Stomach (tissue), 9 donors: ENCODE data around the gene TMEM161B. TPM values are rescaled to one million over a fixed set of nuclear protein-coding genes. Genes with fewer than 3 reads are reported as not detected.

ENCODE experiments used
- DNase-seq, 2 donors: peaks; one replicate each; pipeline versions ENCODE4 v3.0.0 to v3.0.0-alpha.2; 2013 to 2019
- H3K27ac ChIP-seq, 5 donors: fragments of 200-600 bp in 4 of 5; sonication (generic) in 4 of 5; one replicate each; pipeline ENCODE4 v1.5.1; 2013 to 2019; ENCODE audit warnings: mild to moderate bottlenecking in 1 of 5, moderate library complexity in 1 of 5
- H3K27me3 ChIP-seq, 3 donors: fragments of 200-600 bp; sonication (generic); one replicate each; pipeline ENCODE4 v1.5.1; 2017 to 2019; ENCODE audit warnings: mixed run types in 1 of 3
- H3K36me3 ChIP-seq, 4 donors: fragments of 200-600 bp; sonication (generic); 1 replicate in 3 of 4; 2 replicates in 1 of 4; pipeline ENCODE4 v1.5.1; 2016 to 2019
- H3K4me1 ChIP-seq, 4 donors: fragments of 200-600 bp; sonication (generic); one replicate each; pipeline ENCODE4 v1.5.1; 2016 to 2019
- H3K4me3 ChIP-seq, 4 donors: fragments of 200-600 bp; sonication (generic) in 3 of 4; one replicate each; pipeline ENCODE4 v1.5.1; 2016 to 2019; ENCODE audit warnings: mild to moderate bottlenecking in 1 of 4
- H3K9me3 ChIP-seq, 4 donors: fragments of 200-600 bp; sonication (generic); one replicate each; pipeline ENCODE4 v1.5.1; 2016 to 2019
- CTCF ChIP-seq, 7 experiments: fragments of 450-650 bp in 4 of 7; fragments of 200-600 bp in 3 of 7; sonication (generic) in 3 of 7; IDR thresholded peaks; one replicate each; pipeline ENCODE4 v1.5.1; 2016 to 2019; ENCODE audit warnings: antibody characterized with exemption in 7 of 7, control low read depth in 2 of 7, mild to moderate bottlenecking in 1 of 7
- EP300 ChIP-seq: sonication (generic); formaldehyde crosslinking; IDR thresholded peaks from one replicate; pipeline ENCODE4 v1.6.1; 2017; ENCODE audit warnings: antibody characterized with exemption
- POLR2A ChIP-seq, 4 donors: fragments of 450-650 bp; IDR thresholded peaks; one replicate each; pipeline ENCODE4 v1.6.1; 2016; ENCODE audit warnings: antibody characterized with exemption in 4 of 4, control low read depth in 2 of 4, mild to moderate bottlenecking in 1 of 4, moderate library complexity in 1 of 4
- POLR2AphosphoS5 ChIP-seq, 3 donors: sonication (generic); formaldehyde crosslinking; IDR thresholded peaks; one replicate each; pipeline ENCODE4 v1.6.1; 2016; ENCODE audit warnings: antibody characterized with exemption in 3 of 3
- WGBS, 5 donors: extraction: QIAGEN DNeasy Blood & Tissue Kit in 3 of 5; methylation state at CpG; one replicate each; pipeline versions ENCODE4 v1.1.5 to v1.1.7; 2013 to 2018; 5-methylcytosine and 5-hydroxymethylcytosine counted together
- intact Hi-C: fragments of 100-400 bp; cut with DNase I; formaldehyde crosslinking; loops from one replicate; pipeline ENCODE4 v1.15.1; 2023; ENCODE audit warnings: low total_unique reads
- polyA plus RNA-seq, 3 donors: library from polyadenylated mRNA; stranded (reverse); fragments of 200-250 nt; gene quantifications; one replicate each; pipeline ENCODE4 v1.2.3, GENCODE V29; 2013
- total RNA-seq, 5 donors: library from RNA; depleted of rRNA; stranded (reverse); fragments of >200 nt; gene quantifications; one replicate each; pipeline versions ENCODE4 v1.1.0 to v1.2.3, GENCODE V29; 2014 to 2016
- donor health status: healthy with polysubstance abuse.
- donor health status: Bipolar disorder and iron deficiency.
- donor health status: healthy.

The TMEM161B gene
- total and polyA plus RNA-seq, 8 donors, result 7.0 to 78.2 (median 35.8) TPM

GRCh38 chr5:88214655-88215054 lies 54.0 kb downstream of the TMEM161B start:
- no peak for DNase-seq
- Histone ChIP-seq H3K36me3 (peaks cover 6 to 74% (median 59%) of the 10 kb centered on the region in 4 donors), H3K4me3 (no peak overlapping the region), H3K27ac (no peak overlapping the region), H3K9me3 (no peaks in the 10 kb centered on the region), H3K4me1 (no peaks in the 10 kb centered on the region), H3K27me3 (no peaks in the 10 kb centered on the region)
- intact Hi-C loops, result no loop called here
- TF ChIP-seq POLR2AphosphoS5 (IDR thresholded peaks at IDR 0.05), result no peak
- TF ChIP-seq EP300, result no peak
- no peak for TF ChIP-seq CTCF (IDR thresholded peaks at IDR 0.05)
- TF ChIP-seq POLR2A (IDR thresholded peaks at IDR 0.05), result no peak

GRCh38 chr5:88207575-88207974 lies 61.1 kb downstream of the TMEM161B start:
- no peak overlapping the region for H3K27ac ChIP-seq
- no peaks in the 10 kb centered on the region for H3K4me1 ChIP-seq
- H3K9me3 ChIP-seq, result no peaks in the 10 kb centered on the region
- H3K27me3 ChIP-seq, result no peaks in the 10 kb centered on the region
- no peak for DNase-seq
- no peak overlapping the region for H3K4me3 ChIP-seq
- 33 to 63% (median 58%) methylated on average over 3 of the region's 3 CpGs for WGBS, 5 donors
- no peak for TF ChIP-seq EP300
- TF ChIP-seq POLR2AphosphoS5 (IDR thresholded peaks at IDR 0.05), result no peak
- no peak for TF ChIP-seq CTCF (IDR thresholded peaks at IDR 0.05)
- no peak for TF ChIP-seq POLR2A (IDR thresholded peaks at IDR 0.05)
- peaks cover 4 to 55% (median 32%) of the 10 kb centered on the region in 4 donors for H3K36me3 ChIP-seq
- intact Hi-C loops, result no loop called here

GRCh38 chr5:88203981-88204750 lies 64.5 kb downstream of the TMEM161B start:
- DNase-seq, result peak in 1 of 2 donors; percentile 35
- H3K4me1 ChIP-seq, result no peaks in the 10 kb centered on the region
- 74 to 80% (median 78%) methylated on average over 5 of the region's 5 CpGs for WGBS, 5 donors
- intact Hi-C loops, result no loop called here
- no peaks in the 10 kb centered on the region for H3K9me3 ChIP-seq
- no peak overlapping the region for H3K27ac ChIP-seq
- H3K27me3 ChIP-seq, result no peaks in the 10 kb centered on the region
- peaks cover 0 to 56% (median 49%) of the 10 kb centered on the region in 4 donors for H3K36me3 ChIP-seq
- no peak overlapping the region for H3K4me3 ChIP-seq
- TF ChIP-seq CTCF (IDR thresholded peaks at IDR 0.05) (no peak), POLR2A (IDR thresholded peaks at IDR 0.05) (no peak), POLR2AphosphoS5 (IDR thresholded peaks at IDR 0.05) (no peak), EP300 (no peak)

- TF ChIP-seq CTCF (IDR thresholded peaks at IDR 0.05) (no peak), POLR2AphosphoS5 (IDR thresholded peaks at IDR 0.05) (no peak), POLR2A (IDR thresholded peaks at IDR 0.05) (no peak), EP300 (no peak)
- Histone ChIP-seq H3K27ac (no peak overlapping the region), H3K36me3 (peaks cover 3 to 68% (median 62%) of the 10 kb centered on the region in 4 donors), H3K9me3 (peaks cover 0 to under 1% (median under 1%) of the 10 kb centered on the region in 4 donors), H3K4me1 (no peaks in the 10 kb centered on the region), H3K27me3 (no peaks in the 10 kb centered on the region), H3K4me3 (no peak overlapping the region)
- DNase-seq, result no peak
- intact Hi-C loops, result no loop called here
These were observed 73.0 kb downstream of the TMEM161B start for GRCh38 chr5:88195636-88196035.
